PC-9 (cell line): ENCODE data around the gene VPS29. TPM values are rescaled to one million over a fixed set of nuclear protein-coding genes. Genes with fewer than 3 reads are reported as not detected.

Source experiments
- BruUV-seq: library from RNA; stranded (reverse); fragments of 400-500 nt; replicated peaks from 2 replicates; lab custom pipeline; 2021; lab: Mats Ljungman, UMichigan
- CTCF ChIA-PET: fragments of 300-600 bp; sonication (Branson Sonifier 250); formaldehyde crosslinking; loops from one replicate; lab custom pipeline; 2022; ENCODE audit warnings: antibody characterized with exemption; lab: Charles Lee
- POLR2A ChIA-PET: fragments of 300-600 bp; sonication (Branson Sonifier 250); formaldehyde crosslinking; loops from one replicate; lab custom pipeline; 2022; ENCODE audit warnings: antibody characterized with exemption; ENCODE audit not compliant: unreplicated experiment; lab: Charles Lee
- DNase-seq, 2 experiments: peaks; one replicate each; pipeline versions ENCODE4 v3.0.0 to v3.0.0-alpha.2; 2015 to 2022; ENCODE audit warnings: mixed read lengths in 1 of 2
- H2AFZ ChIP-seq: fragments of 200-600 bp; sonication (generic); 2 replicates; pipeline ENCODE4 v1.8.1; 2017; ENCODE audit warnings: antibody characterized with exemption
- H3F3A ChIP-seq: fragments of 200-600 bp; sonication (generic); 2 replicates; pipeline ENCODE4 v1.8.1; 2017; ENCODE audit warnings: antibody characterized with exemption, mild to moderate bottlenecking, low read depth; ENCODE audit not compliant: insufficient read depth
- H3K27ac ChIP-seq: fragments of 200-600 bp; sonication (generic); 2 replicates; pipeline ENCODE4 v1.6.1; 2016; ENCODE audit warnings: mixed run types
- H3K27me3 ChIP-seq: fragments of 200-600 bp; sonication (generic); 2 replicates; pipeline ENCODE4 v1.6.1; 2016; ENCODE audit warnings: low read depth, mixed run types; ENCODE audit not compliant: insufficient read depth
- H3K36me3 ChIP-seq: fragments of 200-600 bp; sonication (generic); 2 replicates; pipeline ENCODE4 v1.6.1; 2016; ENCODE audit warnings: low read depth, mixed run types
- H3K4me1 ChIP-seq: fragments of 200-600 bp; sonication (generic); replicated peaks from 2 replicates; pipeline ENCODE4 v1.6.1; 2016; ENCODE audit warnings: mixed run types; ENCODE audit not compliant: insufficient read depth
- H3K4me2 ChIP-seq: fragments of 200-600 bp; sonication (generic); 2 replicates; pipeline ENCODE4 v1.6.1; 2017; ENCODE audit warnings: mixed run types
- H3K4me3 ChIP-seq: fragments of 200-600 bp; sonication (generic); 2 replicates; pipeline ENCODE4 v1.6.1; 2016; ENCODE audit warnings: mixed run types
- H3K79me2 ChIP-seq: fragments of 200-600 bp; sonication (generic); 2 replicates; pipeline ENCODE4 v1.6.1; 2017; ENCODE audit warnings: low read depth, mixed run types
- H3K9me2 ChIP-seq: fragments of 200-600 bp; sonication (generic); 2 replicates; pipeline ENCODE4 v1.8.1; 2017; ENCODE audit warnings: mild to moderate bottlenecking; ENCODE audit not compliant: insufficient read depth
- H3K9me3 ChIP-seq: fragments of 200-600 bp; sonication (generic); 2 replicates; pipeline ENCODE4 v1.8.1; 2016; ENCODE audit warnings: low read depth; ENCODE audit not compliant: insufficient read depth
- H4K20me1 ChIP-seq: fragments of 200-600 bp; sonication (generic); 2 replicates; pipeline ENCODE4 v1.8.1; 2017; ENCODE audit not compliant: insufficient read depth
- EZH2 ChIP-seq: fragments of 200-600 bp; sonication (generic); IDR thresholded peaks from 2 replicates; pipeline ENCODE4 v1.8.0; 2017; ENCODE audit warnings: antibody characterized with exemption, low read depth
- intact Hi-C: fragments of 100-400 bp; cut with micrococcal nuclease; formaldehyde crosslinking; loops from one replicate; pipeline ENCODE4 v1.10.0; 2022; ENCODE audit not compliant: unreplicated experiment
- total RNA-seq: library from RNA; stranded (reverse); gene quantifications from 2 replicates; pipeline ENCODE4 v1.2.3, GENCODE V29; 2021

Gene VPS29
- total RNA-seq, 1 experiment from 2014 or later, result 114 TPM

DNA sequence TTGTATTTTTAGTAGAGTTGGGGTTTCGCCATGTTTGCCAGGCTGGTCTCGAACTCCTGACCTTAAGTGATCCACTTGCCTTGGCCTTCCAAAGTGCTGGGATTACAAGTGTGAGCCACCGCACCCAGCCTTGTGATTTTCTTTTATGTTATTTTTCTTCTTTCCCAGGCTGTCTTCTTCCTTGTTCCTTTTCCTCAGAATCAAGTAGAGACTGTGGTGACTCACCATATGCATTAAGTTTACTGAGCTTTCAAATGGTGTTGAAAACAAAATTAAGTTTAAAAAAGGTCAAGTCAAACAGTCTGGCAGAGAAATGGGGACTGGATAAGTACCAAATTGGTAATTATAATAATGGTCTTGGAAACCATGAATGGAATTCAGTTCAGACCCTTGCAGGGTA is 57.5 kb downstream of the VPS29 start:
- no peaks in the 10 kb centered on the region for H3K27me3 ChIP-seq
- peaks cover 37% of the 10 kb centered on the region for H3K36me3 ChIP-seq
- no peak for TF ChIP-seq EZH2
- H3K9me2 ChIP-seq, result no peaks in the 10 kb centered on the region
- no peak overlapping the region for H2AFZ ChIP-seq
- H3K4me3 ChIP-seq, result no peak overlapping the region
- 0 out of 2 replicates have a peak, but pooled peaks cover 4% of the 10 kb centered on the region for H3K4me1 ChIP-seq
- POLR2A ChIA-PET, result no interaction called here
- H3K27ac ChIP-seq, result no peak overlapping the region
- H3K9me3 ChIP-seq, result no peaks in the 10 kb centered on the region
- H3K4me2 ChIP-seq, result no peak overlapping the region
- CTCF ChIA-PET, result no interaction called here
- H4K20me1 ChIP-seq, result 0 out of 2 replicates have a peak, but pooled peaks cover 5% of the 10 kb centered on the region
- intact Hi-C loops, result no loop called here
- H3K79me2 ChIP-seq, result peaks cover 37% of the 10 kb centered on the region
- no TSS peak for BruUV-seq
- DNase-seq, result no peak
- peaks cover 16% of the 10 kb centered on the region; the same call in 1 of the 2 replicates for H3F3A ChIP-seq

Other genes with a start within 250 kb of the VPS29 start
- 127 and 154 TPM in 2 replicates for gene ATP2A2, start 220.9 kb downstream of the VPS29 start, total RNA-seq
- gene ANAPC7, start 98.4 kb downstream of the VPS29 start, total RNA-seq, result 48.7 and 52.4 TPM in 2 replicates
- 167 and 229 TPM in 2 replicates for gene ARPC3, start 51.8 kb downstream of the VPS29 start, total RNA-seq
- 28.5 and 35.1 TPM in 2 replicates for gene GPN3, start 33.9 kb downstream of the VPS29 start, total RNA-seq
- gene FAM216A, start 33.3 kb downstream of the VPS29 start, total RNA-seq, result 7.7 and 8.0 TPM in 2 replicates
- gene RAD9B, start 220 bp upstream of the VPS29 start, total RNA-seq, result 1.6 and 2.3 TPM in 2 replicates
- gene PPTC7, start 81.2 kb upstream of the VPS29 start, total RNA-seq, result 16.0 and 18.3 TPM in 2 replicates
- 58.3 and 66.8 TPM in 2 replicates for gene TCTN1, start 112.0 kb upstream of the VPS29 start, total RNA-seq
- gene HVCN1, start 187.0 kb upstream of the VPS29 start, total RNA-seq, result 3.4 and 3.6 TPM in 2 replicates
- gene PPP1CC, start 240.8 kb upstream of the VPS29 start, total RNA-seq, result 149 and 170 TPM in 2 replicates